Bronchial smooth muscle cell (primary cell): ENCODE measurements around the gene RAB10. TPM values are rescaled to one million over a fixed set of nuclear protein-coding genes. Genes with fewer than 3 reads are reported as not detected.

ENCODE experiments used
- total RNA-seq: library from RNA; depleted of rRNA; stranded (reverse); fragments of >200 nt; gene quantifications from 2 replicates; pipeline ENCODE4 v1.2.1, GENCODE V29; 2014

Gene RAB10
- 117 and 186 TPM in 2 replicates for total RNA-seq

DNA sequence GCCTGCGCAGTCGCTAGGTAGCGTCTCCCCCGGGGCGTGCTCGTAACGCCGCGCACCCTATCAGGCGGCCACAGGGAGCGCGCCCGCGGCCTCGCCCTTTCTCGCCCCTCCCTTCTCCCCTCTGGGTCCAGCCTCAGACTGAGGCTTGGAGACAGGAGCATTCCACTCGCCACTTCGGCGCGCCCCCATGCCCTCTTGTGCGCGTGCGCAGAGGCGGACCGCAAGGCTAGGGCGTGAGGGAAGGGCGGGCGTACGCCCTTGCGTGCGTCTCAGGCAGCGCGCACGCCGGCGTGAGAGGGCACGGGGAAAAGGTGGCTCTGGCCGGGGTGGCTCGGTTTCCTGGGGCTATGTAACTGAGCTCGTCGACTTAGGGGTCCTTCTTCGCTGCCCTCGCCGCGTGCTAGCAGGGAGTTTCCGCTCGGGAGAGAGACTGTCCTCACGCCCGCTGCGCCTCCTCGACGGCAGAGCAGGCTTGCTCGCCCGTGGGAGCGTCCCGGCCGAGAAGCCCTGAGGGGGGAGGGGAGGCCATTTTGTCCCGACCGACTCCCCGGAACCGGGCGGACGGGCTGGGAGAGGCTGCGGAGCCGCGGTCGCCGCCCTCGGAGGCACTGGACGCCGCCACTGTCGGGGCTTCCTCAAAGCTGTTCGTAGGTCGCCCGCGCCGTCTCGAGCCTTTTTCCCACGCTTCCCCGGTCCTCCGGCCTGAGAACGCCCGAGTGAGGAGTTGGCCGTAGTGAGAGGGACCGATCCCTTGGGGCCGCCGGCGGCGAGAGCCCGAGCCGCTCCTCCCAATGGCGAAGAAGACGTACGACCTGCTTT, at the start of gene RAB10:
Gene RAB10, plus strand, starts transcription at position 267 of the 819 bp plus-strand sequence. Its CDS starts 525 bp downstream, at position 792.

DNA sequence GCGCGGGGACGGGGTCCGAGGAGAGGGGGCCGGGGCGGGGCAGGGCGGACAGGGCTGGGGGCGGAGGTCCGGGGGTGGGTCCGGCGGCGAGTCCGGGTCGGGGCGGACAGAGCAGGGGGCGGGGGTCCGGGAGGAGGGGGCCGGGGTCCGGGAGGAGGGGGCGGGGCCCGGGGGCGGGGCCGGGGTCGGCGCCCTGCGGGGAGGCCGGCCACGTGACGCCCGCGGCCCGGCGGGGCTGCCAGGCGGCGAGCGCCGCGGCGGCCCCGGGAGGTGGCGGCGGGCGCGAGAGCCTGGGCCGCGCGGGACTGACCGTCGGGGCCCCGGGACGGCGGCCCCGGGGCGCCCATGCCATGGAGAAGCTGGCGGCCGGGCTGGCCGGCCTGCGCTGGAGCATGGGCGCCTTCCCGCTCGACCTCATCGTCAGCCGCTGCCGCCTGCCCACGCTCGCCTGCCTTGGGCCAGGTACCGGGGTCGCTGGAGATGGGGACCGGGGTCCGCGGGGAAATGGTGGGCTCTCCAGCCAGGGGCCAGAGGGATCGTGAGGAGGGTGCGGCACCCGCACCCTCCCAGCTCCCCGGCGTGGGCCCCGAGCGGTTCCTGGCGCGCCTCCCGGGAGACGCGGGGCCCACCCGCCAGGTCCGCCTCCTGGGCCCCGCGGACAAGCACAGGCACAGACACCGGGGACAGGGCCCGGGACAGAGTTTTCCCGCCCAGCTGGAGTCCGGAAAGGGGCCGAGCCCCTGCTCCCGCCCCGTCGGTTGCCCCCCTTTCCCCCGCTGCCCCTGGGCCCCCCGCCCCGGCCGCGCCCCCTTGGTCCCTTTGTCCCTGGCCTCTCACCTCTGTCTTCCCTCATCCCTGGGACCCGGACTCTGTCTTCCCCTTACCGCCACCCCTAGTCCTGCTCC, 139.2 kb downstream of the RAB10 start, which contains the start of gene GAREM2:
Gene GAREM2, plus strand, starts transcription at position 218 of the 905 bp plus-strand sequence. Its CDS starts 133 bp downstream, at position 351.

Other genes with a start within 250 kb of the RAB10 start
- gene ASXL2, start 155.6 kb upstream of the RAB10 start, total RNA-seq, result 4.3 and 7.4 TPM in 2 replicates
- gene KIF3C, start 51.6 kb upstream of the RAB10 start, total RNA-seq, result 10.2 and 13.2 TPM in 2 replicates
- gene GAREM2, start 139.0 kb downstream of the RAB10 start, total RNA-seq, result 0.26 and 0.47 TPM in 2 replicates
- gene HADHA, start 210.5 kb downstream of the RAB10 start, total RNA-seq, result 151 and 152 TPM in 2 replicates
- 126 and 136 TPM in 2 replicates for gene HADHB, start 210.9 kb downstream of the RAB10 start, total RNA-seq